GM23248 (cell line): ENCODE measurements around the gene LRRN1. TPM values are rescaled to one million over a fixed set of nuclear protein-coding genes. Genes with fewer than 3 reads are reported as not detected.

Experiments used
- DNase-seq: peaks from one replicate; pipeline ENCODE4 v3.0.0-alpha.2; 2015
- H2AFZ ChIP-seq: fragments of 200-600 bp; sonication (generic); 2 replicates; pipeline ENCODE4 v1.6.1; 2016; ENCODE audit warnings: antibody characterized with exemption
- H3F3A ChIP-seq: fragments of 200-600 bp; sonication (generic); 2 replicates; pipeline ENCODE4 v1.6.1; 2016; ENCODE audit warnings: mild to moderate bottlenecking, antibody characterized with exemption, mixed run types; ENCODE audit not compliant: insufficient read depth
- H3K27ac ChIP-seq: fragments of 200-600 bp; sonication (generic); 2 replicates; pipeline ENCODE4 v1.5.1; 2016; ENCODE audit warnings: mild to moderate bottlenecking
- H3K27me3 ChIP-seq: fragments of 200-600 bp; sonication (generic); replicated peaks from 2 replicates; pipeline ENCODE4 v1.6.1; 2016; ENCODE audit warnings: mild to moderate bottlenecking; ENCODE audit not compliant: insufficient read depth
- H3K36me3 ChIP-seq: fragments of 200-600 bp; sonication (generic); 2 replicates; pipeline ENCODE4 v1.6.1; 2016; ENCODE audit warnings: low read depth, mild to moderate bottlenecking
- H3K4me1 ChIP-seq: fragments of 200-600 bp; sonication (generic); 2 replicates; pipeline ENCODE4 v1.6.1; 2016; ENCODE audit warnings: mild to moderate bottlenecking; ENCODE audit not compliant: insufficient read depth
- H3K4me2 ChIP-seq: fragments of 200-600 bp; sonication (generic); one replicate; pipeline ENCODE4 v1.6.1; 2016; ENCODE audit warnings: mild to moderate bottlenecking; ENCODE audit not compliant: unreplicated experiment
- H3K4me3 ChIP-seq: fragments of 200-600 bp; sonication (generic); 2 replicates; pipeline ENCODE4 v1.5.1; 2016; ENCODE audit warnings: mild to moderate bottlenecking
- H3K79me2 ChIP-seq: fragments of 200-600 bp; sonication (generic); 2 replicates; pipeline ENCODE4 v1.6.1; 2016; ENCODE audit warnings: mild to moderate bottlenecking; ENCODE audit not compliant: insufficient read depth
- H3K9ac ChIP-seq: fragments of 200-600 bp; sonication (generic); 2 replicates; pipeline ENCODE4 v1.6.1; 2016; ENCODE audit warnings: mild to moderate bottlenecking
- H3K9me2 ChIP-seq: fragments of 200-600 bp; sonication (generic); 2 replicates; pipeline ENCODE4 v1.6.1; 2016; ENCODE audit warnings: mixed run types, mild to moderate bottlenecking, moderate library complexity; ENCODE audit not compliant: insufficient read depth
- H3K9me3 ChIP-seq: fragments of 200-600 bp; sonication (generic); one replicate; pipeline ENCODE4 v1.6.1; 2017; ENCODE audit warnings: low read depth
- H4K20me1 ChIP-seq: fragments of 200-600 bp; sonication (generic); 2 replicates; pipeline ENCODE4 v1.6.0; 2016; ENCODE audit not compliant: insufficient read depth
- EZH2 ChIP-seq: fragments of 200-600 bp; sonication (generic); IDR thresholded peaks from 2 replicates; pipeline ENCODE4 v1.6.1; 2018; ENCODE audit warnings: antibody characterized with exemption, mild to moderate bottlenecking; ENCODE audit not compliant: insufficient read depth, poor library complexity, severe bottlenecking
- EZH2phosphoT487 ChIP-seq: fragments of 200-600 bp; sonication (generic); IDR thresholded peaks from 2 replicates; pipeline ENCODE4 v1.6.1; 2018; ENCODE audit warnings: antibody characterized with exemption, moderate library complexity, mild to moderate bottlenecking, low read depth; ENCODE audit not compliant: insufficient read depth
- WGBS, 2 experiments: methylation state at CpG; one replicate each; pipeline ENCODE4 v1.1.6; 2015 to 2017; ENCODE audit warnings: low lambda C conversion rate in 2 of 2, low coverage in 1 of 2; ENCODE audit errors: missing lambda C conversion rate in 2 of 2; 5-methylcytosine and 5-hydroxymethylcytosine counted together
- in situ Hi-C: fragments of 300-500 bp; cut with MboI; formaldehyde crosslinking; loops from 2 replicates; pipeline ENCODE4 v1.15.0; 2020
- polyA plus RNA-seq: library from polyadenylated mRNA; unstranded; fragments of >200 nt; fragmentation: Nextera tagmentation; extraction: Ambion mirVana; gene quantifications from 2 replicates; pipeline ENCODE4 v1.2.1, GENCODE V29; 2016
- total RNA-seq: library from RNA; depleted of rRNA; stranded (reverse); fragments of >200 nt; shearing (Covaris generic); gene quantifications from 2 replicates; pipeline ENCODE4 v1.2.3, GENCODE V29; 2014

The LRRN1 gene
- total and polyA plus RNA-seq, 2 experiments from 2014 or later = not detected

DNA sequence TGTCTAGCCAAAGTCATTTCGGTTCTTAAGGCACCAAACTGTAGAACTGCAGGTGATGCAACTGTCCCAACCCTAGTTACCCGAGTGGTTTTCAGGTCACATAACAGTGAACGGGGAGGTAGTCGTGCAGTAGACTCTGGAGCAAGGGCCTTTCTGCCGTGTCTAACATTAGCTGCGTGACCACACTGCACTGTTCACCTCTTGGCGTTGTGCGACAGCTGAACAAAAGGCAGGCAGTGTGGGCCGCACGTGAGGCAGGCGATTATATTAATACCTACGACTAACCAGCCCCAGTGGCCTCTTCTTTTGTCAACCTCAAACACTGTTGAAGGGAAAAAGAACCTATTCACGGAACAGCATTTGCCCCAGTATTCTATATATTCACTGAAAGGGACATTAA lies 2.8 kb downstream of the LRRN1 start:
- no peak overlapping the region for H3K4me2 ChIP-seq
- TF ChIP-seq EZH2phosphoT487 (no peak), EZH2 (no peak)
- no peak overlapping the region for H3K4me3 ChIP-seq
- 61 to 75% methylated on average over 13 of the region's 13 CpGs for WGBS, 2 experiments
- no peaks in the 10 kb centered on the region for H3K4me1 ChIP-seq
- H4K20me1 ChIP-seq = no peaks in the 10 kb centered on the region
- no peaks in the 10 kb centered on the region for H3K9me3 ChIP-seq
- no peak overlapping the region for H2AFZ ChIP-seq
- no peaks in the 10 kb centered on the region for H3K79me2 ChIP-seq
- peaks cover 40% of the 10 kb centered on the region for H3K27me3 ChIP-seq
- in situ Hi-C loops = no loop called here
- no peaks in the 10 kb centered on the region for H3F3A ChIP-seq
- no peaks in the 10 kb centered on the region for H3K36me3 ChIP-seq
- H3K27ac ChIP-seq = no peak overlapping the region
- no peak for DNase-seq
- no peaks in the 10 kb centered on the region for H3K9me2 ChIP-seq
- no peak overlapping the region for H3K9ac ChIP-seq

GRCh38 chr3:3804560-3804959 lies 5.3 kb downstream of the LRRN1 start:
- H4K20me1 ChIP-seq = no peaks in the 10 kb centered on the region
- H3K9me2 ChIP-seq = no peaks in the 10 kb centered on the region
- 42 to 57% methylated on average over 2 of the region's 2 CpGs for WGBS, 2 experiments
- no peaks in the 10 kb centered on the region for H3K9me3 ChIP-seq
- no peak overlapping the region for H3K9ac ChIP-seq
- in situ Hi-C loops = no loop called here
- H3K79me2 ChIP-seq = no peaks in the 10 kb centered on the region
- no peak overlapping the region for H2AFZ ChIP-seq
- H3K4me3 ChIP-seq = no peak overlapping the region
- H3F3A ChIP-seq = no peaks in the 10 kb centered on the region
- DNase-seq = no peak
- H3K27ac ChIP-seq = no peak overlapping the region
- TF ChIP-seq EZH2 (no peak), EZH2phosphoT487 (no peak)
- no peaks in the 10 kb centered on the region for H3K36me3 ChIP-seq
- no peaks in the 10 kb centered on the region for H3K4me1 ChIP-seq
- H3K4me2 ChIP-seq = no peak overlapping the region
- peaks cover 25% of the 10 kb centered on the region for H3K27me3 ChIP-seq

DNA sequence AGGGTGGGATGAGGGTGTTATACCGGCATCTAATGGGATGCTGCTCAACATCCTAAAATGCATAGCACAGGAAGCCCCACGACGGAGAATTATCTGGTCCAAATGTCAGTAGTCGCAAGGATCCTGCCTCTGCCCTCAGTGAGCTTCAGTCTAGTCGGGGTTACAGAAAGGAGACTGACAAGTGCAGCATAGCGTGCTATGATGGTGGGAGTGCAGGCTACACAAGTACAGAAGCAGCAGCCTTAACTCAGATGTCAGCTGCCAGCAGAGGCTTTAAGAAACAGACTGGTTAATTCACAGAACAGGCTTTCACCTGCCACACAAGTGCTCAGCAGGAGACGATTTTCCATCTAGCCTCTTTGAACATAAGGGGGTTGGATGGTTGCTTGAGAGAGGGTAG lies 6.9 kb downstream of the LRRN1 start:
- no peak overlapping the region for H2AFZ ChIP-seq
- no peaks in the 10 kb centered on the region for H3K9me3 ChIP-seq
- no peaks in the 10 kb centered on the region for H3K4me1 ChIP-seq
- H4K20me1 ChIP-seq = no peaks in the 10 kb centered on the region
- WGBS, 2 experiments = 39 to 42% methylated on average over 7 of the region's 7 CpGs
- no peak overlapping the region for H3K9ac ChIP-seq
- no peak for TF ChIP-seq EZH2phosphoT487
- TF ChIP-seq EZH2 = no peak
- H3F3A ChIP-seq = no peaks in the 10 kb centered on the region
- DNase-seq = no peak
- no peak overlapping the region for H3K4me2 ChIP-seq
- H3K27me3 ChIP-seq = peaks cover 14% of the 10 kb centered on the region
- in situ Hi-C loops = no loop called here
- no peaks in the 10 kb centered on the region for H3K36me3 ChIP-seq
- H3K27ac ChIP-seq = no peak overlapping the region
- H3K9me2 ChIP-seq = no peaks in the 10 kb centered on the region
- H3K79me2 ChIP-seq = no peaks in the 10 kb centered on the region
- H3K4me3 ChIP-seq = no peak overlapping the region

- Histone ChIP-seq H3K4me1 (no peaks in the 10 kb centered on the region), H3K9me2 (no peaks in the 10 kb centered on the region), H3F3A (no peaks in the 10 kb centered on the region), H3K9ac (no peak overlapping the region), H4K20me1 (no peaks in the 10 kb centered on the region), H3K4me3 (no peak overlapping the region), H3K79me2 (no peaks in the 10 kb centered on the region), H3K36me3 (no peaks in the 10 kb centered on the region), H3K27me3 (peaks cover 6% of the 10 kb centered on the region), H2AFZ (no peak overlapping the region), H3K9me3 (no peaks in the 10 kb centered on the region), H3K4me2 (no peak overlapping the region), H3K27ac (no peak overlapping the region)
- in situ Hi-C loops = no loop called here
- DNase-seq = no peak
- 60 to 65% methylated on average over 6 of the region's 6 CpGs for WGBS, 2 experiments
- no peak for TF ChIP-seq EZH2
- TF ChIP-seq EZH2phosphoT487 = no peak
Observed at GRCh38 chr3:3806856-3807255, 7.6 kb downstream of the LRRN1 start.

DNA sequence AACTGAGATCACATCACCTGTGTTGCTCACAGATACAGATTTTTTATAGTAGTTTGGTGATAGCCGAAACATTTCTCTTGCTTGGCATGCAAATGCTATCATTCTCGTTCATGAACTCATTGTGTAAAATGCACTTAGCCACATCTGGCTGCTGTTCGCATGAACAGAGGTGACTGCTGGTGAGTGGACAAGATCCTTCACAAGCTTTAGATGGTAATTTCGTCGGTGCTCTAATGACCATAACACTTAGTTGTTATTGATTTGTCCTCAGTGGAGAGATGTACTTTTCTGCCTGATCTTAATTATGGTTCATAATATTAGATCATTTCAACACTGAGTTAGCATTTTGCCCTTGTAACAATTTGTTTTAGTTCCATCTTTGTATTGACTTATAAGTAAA lies 13.8 kb downstream of the LRRN1 start:
- no peaks in the 10 kb centered on the region for H3K9me3 ChIP-seq
- in situ Hi-C loops = no loop called here
- no peaks in the 10 kb centered on the region for H3K9me2 ChIP-seq
- no peak for DNase-seq
- H3K27ac ChIP-seq = no peak overlapping the region
- H3K9ac ChIP-seq = no peak overlapping the region
- no peaks in the 10 kb centered on the region for H3F3A ChIP-seq
- H4K20me1 ChIP-seq = no peaks in the 10 kb centered on the region
- H3K4me1 ChIP-seq = no peaks in the 10 kb centered on the region
- 42 to 47% methylated on average over 5 of the region's 5 CpGs for WGBS, 2 experiments
- H3K4me3 ChIP-seq = no peak overlapping the region
- TF ChIP-seq EZH2phosphoT487 = no peak
- TF ChIP-seq EZH2 = no peak
- no peak overlapping the region for H3K4me2 ChIP-seq
- H3K36me3 ChIP-seq = no peaks in the 10 kb centered on the region
- H3K27me3 ChIP-seq = no peaks in the 10 kb centered on the region
- no peaks in the 10 kb centered on the region for H3K79me2 ChIP-seq
- no peak overlapping the region for H2AFZ ChIP-seq
